IPS DF 19.7 (cell line): ENCODE results near the gene CHRNB4.

ENCODE experiments used
- DNase-seq: peaks from one replicate; pipeline ENCODE4 v3.0.0-alpha.2; 2013; ENCODE audit warnings: low read depth, low spot score

CHRNB4 gene

GRCh38 chr15:78633348-78633747, 7.7 kb downstream of the CHRNB4 start:
- no peak for DNase-seq

- DNase-seq: no peak
Measured at GRCh38 chr15:78630886-78631633, 9.9 kb downstream of the CHRNB4 start.

- DNase-seq: no peak
Measured at GRCh38 chr15:78629716-78630065, 11.3 kb downstream of the CHRNB4 start.

GRCh38 chr15:78629031-78629715, 11.8 kb downstream of the CHRNB4 start:
- no peak for DNase-seq

- no peak for DNase-seq
Measured at GRCh38 chr15:78628227-78628626, 12.8 kb downstream of the CHRNB4 start.

GRCh38 chr15:78627348-78627747, 13.7 kb downstream of the CHRNB4 start:
- DNase-seq: no peak

- no peak for DNase-seq
Measured at GRCh38 chr15:78626381-78626995, 14.5 kb downstream of the CHRNB4 start.

GRCh38 chr15:78625606-78626280, 15.3 kb downstream of the CHRNB4 start:
- no peak for DNase-seq

GRCh38 chr15:78624651-78625590, 16.1 kb downstream of the CHRNB4 start:
- no peak for DNase-seq

GRCh38 chr15:78623786-78624497, 17.1 kb downstream of the CHRNB4 start:
- DNase-seq: no peak

- DNase-seq: no peak
Measured at GRCh38 chr15:78621810-78622402, 19.1 kb downstream of the CHRNB4 start.

- no peak for DNase-seq
Measured at GRCh38 chr15:78620527-78621421, 20.2 kb downstream of the CHRNB4 start, which contains the start of gene CHRNA3. CHRNA3 (minus strand) TSS chr15:78620996; CDS start chr15:78620794, 202 bp downstream.

GRCh38 chr15:78620021-78620526, 20.9 kb downstream of the CHRNB4 start:
- peak; percentile 33 for DNase-seq

GRCh38 chr15:78619022-78619950, 21.7 kb downstream of the CHRNB4 start:
- no peak for DNase-seq

- DNase-seq: peak; percentile 48
Measured at GRCh38 chr15:78618490-78618934, 22.5 kb downstream of the CHRNB4 start.

- no peak for DNase-seq
Measured at GRCh38 chr15:78618064-78618463, 22.9 kb downstream of the CHRNB4 start.

GRCh38 chr15:78617516-78617915, 23.5 kb downstream of the CHRNB4 start:
- DNase-seq: no peak

- no peak for DNase-seq
Measured at GRCh38 chr15:78617076-78617475, 23.9 kb downstream of the CHRNB4 start.
